GM19025 (cell line): ENCODE data around the gene IQSEC3.

ENCODE experiments used
- ATAC-seq: cut with Tn5 transposase; IDR thresholded peaks from one replicate; pipeline ENCODE4 v1.9.1; 2021; ENCODE audit warnings: mild to moderate bottlenecking, low read depth, moderate library complexity; ENCODE audit not compliant: unreplicated experiment

Gene IQSEC3

GRCh38 chr12:159156-159782 is 92.7 kb downstream of the IQSEC3 start:
- no peak for ATAC-seq

- no peak for ATAC-seq
Observed at GRCh38 chr12:160858-161257, 94.3 kb downstream of the IQSEC3 start.

- ATAC-seq = no peak
Observed at GRCh38 chr12:161823-162222, 95.3 kb downstream of the IQSEC3 start.

- no peak for ATAC-seq
Observed at GRCh38 chr12:162467-163307, 96.1 kb downstream of the IQSEC3 start.

GRCh38 chr12:163406-163986 is 96.9 kb downstream of the IQSEC3 start:
- ATAC-seq = no peak

- no peak for ATAC-seq
Observed at GRCh38 chr12:164207-164606, 97.6 kb downstream of the IQSEC3 start.

- ATAC-seq = no peak
Observed at GRCh38 chr12:165862-166368, 99.3 kb downstream of the IQSEC3 start.

- no peak for ATAC-seq
Observed at GRCh38 chr12:166425-167075, 100.0 kb downstream of the IQSEC3 start.

GRCh38 chr12:167959-168600 is 101.5 kb downstream of the IQSEC3 start:
- ATAC-seq = no peak

- no peak for ATAC-seq
Observed at GRCh38 chr12:168763-169525, 102.4 kb downstream of the IQSEC3 start.

GRCh38 chr12:169528-170370 is 103.2 kb downstream of the IQSEC3 start:
- no peak for ATAC-seq

GRCh38 chr12:170371-171225 is 104.0 kb downstream of the IQSEC3 start:
- no peak for ATAC-seq

- ATAC-seq = no peak
Observed at GRCh38 chr12:171276-171675, 104.7 kb downstream of the IQSEC3 start.

GRCh38 chr12:171743-172676 is 105.4 kb downstream of the IQSEC3 start:
- ATAC-seq = no peak

GRCh38 chr12:172732-173161 is 106.2 kb downstream of the IQSEC3 start:
- no peak for ATAC-seq

- ATAC-seq = no peak
Observed at GRCh38 chr12:174124-174523, 107.6 kb downstream of the IQSEC3 start.

- ATAC-seq = no peak
Observed at GRCh38 chr12:174596-174995, 108.0 kb downstream of the IQSEC3 start.
